Caco-2 (cell line): ENCODE measurements around the gene ENOSF1. TPM values are rescaled to one million over a fixed set of nuclear protein-coding genes. Genes with fewer than 3 reads are reported as not detected.
A peak's percentile ranks its signal among the peaks of the same experiment; 100 is the strongest.

Source experiments
- BruUV-seq: library from RNA; stranded (reverse); fragments of 400-500 nt; replicated peaks from 2 replicates; lab custom pipeline; 2021; lab: Mats Ljungman, UMichigan
- CTCF ChIA-PET: fragments of 300-600 bp; sonication (Branson Sonifier 250); formaldehyde crosslinking; loops from one replicate; lab custom pipeline; 2022; ENCODE audit warnings: antibody characterized with exemption; lab: Charles Lee
- POLR2A ChIA-PET: fragments of 300-600 bp; sonication (Branson Sonifier 250); formaldehyde crosslinking; loops from one replicate; lab custom pipeline; 2022; ENCODE audit warnings: antibody characterized with exemption; lab: Charles Lee
- DNase-seq, 2 experiments: peaks; one replicate each; pipeline versions ENCODE4 v3.0.0 to v3.0.0-alpha.2; 2020 to 2022
- H3K27me3 ChIP-seq: replicated peaks from 2 replicates; pipeline ENCODE4 v1.6.0; 2011; ENCODE audit warnings: low read length; ENCODE audit not compliant: control insufficient read depth, insufficient read depth
- H3K36me3 ChIP-seq: 2 replicates; pipeline ENCODE4 v1.5.1; 2011; ENCODE audit warnings: low read length; ENCODE audit not compliant: control insufficient read depth, insufficient read depth
- H3K4me1 ChIP-seq: fragments of 250-450 bp; sonication (Bioruptor Pico); 2 replicates; pipeline ENCODE4 v1.5.1; 2020; ENCODE audit warnings: mild to moderate bottlenecking
- H3K4me3 ChIP-seq: 2 replicates; pipeline ENCODE4 v1.5.1; 2011; ENCODE audit warnings: low read depth, mild to moderate bottlenecking, control low read depth, low read length
- H3K9me3 ChIP-seq: fragments of 250-450 bp; sonication (Bioruptor Pico); 2 replicates; pipeline ENCODE4 v1.5.1; 2020; ENCODE audit warnings: mild to moderate bottlenecking, moderate library complexity
- H3K27ac Mint-ChIP-seq: one replicate; pipeline ENCODE4 v1.8.0; 2022; ENCODE audit warnings: mixed read lengths; ENCODE audit not compliant: unreplicated experiment
- H3K27me3 Mint-ChIP-seq: one replicate; pipeline ENCODE4 v1.8.0; 2022; ENCODE audit warnings: mixed read lengths; ENCODE audit not compliant: insufficient read depth, unreplicated experiment
- H3K36me3 Mint-ChIP-seq: one replicate; pipeline ENCODE4 v1.8.0; 2022; ENCODE audit warnings: mild to moderate bottlenecking, mixed read lengths; ENCODE audit not compliant: insufficient read depth, unreplicated experiment
- H3K4me1 Mint-ChIP-seq: one replicate; pipeline ENCODE4 v1.8.0; 2022; ENCODE audit warnings: low read depth, mixed read lengths; ENCODE audit not compliant: unreplicated experiment
- H3K4me3 Mint-ChIP-seq: one replicate; pipeline ENCODE4 v1.8.0; 2022; ENCODE audit warnings: mild to moderate bottlenecking, moderate library complexity, mixed read lengths; ENCODE audit not compliant: unreplicated experiment
- H3K9me3 Mint-ChIP-seq: one replicate; pipeline ENCODE4 v1.8.0; 2022; ENCODE audit warnings: mixed read lengths; ENCODE audit not compliant: unreplicated experiment
- CTCF ChIP-seq, 2 experiments: fragments of 200-600 bp in 1 of 2; IDR thresholded peaks; 1 replicate in 1 of 2; 2 replicates in 1 of 2; pipeline versions ENCODE4 v1.5.1 to v1.8.0; 2011 to 2022; ENCODE audit warnings: antibody characterized with exemption in 1 of 2, control low read depth in 1 of 2, inconsistent platforms in 1 of 2, low read depth in 1 of 2, low read length in 1 of 2, mild to moderate bottlenecking in 1 of 2, moderate library complexity in 1 of 2; ENCODE audit not compliant: insufficient read depth in 1 of 2, severe bottlenecking in 1 of 2, unreplicated experiment in 1 of 2
- intact Hi-C: fragments of 100-400 bp; cut with micrococcal nuclease; formaldehyde crosslinking; loops from one replicate; pipeline ENCODE4 v1.10.0; 2022; ENCODE audit not compliant: unreplicated experiment
- total RNA-seq: library from RNA; stranded (reverse); gene quantifications from 2 replicates; pipeline ENCODE4 v1.2.3, GENCODE V29; 2022

The ENOSF1 gene
- total RNA-seq, 1 experiment from 2014 or later, result 114 TPM

GRCh38 chr18:666628-667027 lies 45.8 kb downstream of the ENOSF1 start:
- TF ChIP-seq CTCF (IDR thresholded peaks at IDR 0.05; ENCODE audit: insufficient read depth in 1 of 2, low read depth in 1 of 2, low read length in 1 of 2, severe bottlenecking in 1 of 2, unreplicated experiment in 1 of 2), result no peak
- POLR2A ChIA-PET, result no interaction called here
- CTCF ChIA-PET, result interaction anchor here (1.0 kb wide), 1 partner anchor 173 kb away, joined by 5 read pairs; no protein-coding TSS in a partner anchor
- Histone ChIP-seq H3K27me3 (no peaks in the 10 kb centered on the region), H3K4me3 (no peak overlapping the region), H3K36me3 (peaks cover 4% of the 10 kb centered on the region), H3K9me3 (0 out of 2 replicates have a peak, but pooled peaks cover 3% of the 10 kb centered on the region), H3K4me1 (no peaks in the 10 kb centered on the region; the same call in 1 of the 2 replicates)
- BruUV-seq, result no TSS peak
- no peak for DNase-seq
- Mint-ChIP-seq H3K4me3 (peak overlapping the region; percentile 6), H3K9me3 (peaks cover 12% of the 10 kb centered on the region), H3K36me3 (peaks cover 72% of the 10 kb centered on the region), H3K4me1 (peaks cover 19% of the 10 kb centered on the region), H3K27ac (no peak overlapping the region), H3K27me3 (peaks cover 3% of the 10 kb centered on the region)
- intact Hi-C loops, result no loop called here

GRCh38 chr18:666177-666576 lies 46.3 kb downstream of the ENOSF1 start:
- H3K9me3 ChIP-seq, result peaks cover 6% of the 10 kb centered on the region; the same call in 1 of the 2 replicates
- POLR2A ChIA-PET, result no interaction called here
- TF ChIP-seq CTCF (IDR thresholded peaks at IDR 0.05; ENCODE audit: insufficient read depth in 1 of 2, low read depth in 1 of 2, low read length in 1 of 2, severe bottlenecking in 1 of 2, unreplicated experiment in 1 of 2), result peak in 1 of 2 experiments; percentile 47
- CTCF ChIA-PET, result interaction anchor here (1.0 kb wide), 1 partner anchor 173 kb away, joined by 5 read pairs; no protein-coding TSS in a partner anchor
- Mint-ChIP-seq H3K9me3 (peaks cover 16% of the 10 kb centered on the region), H3K4me1 (peaks cover 19% of the 10 kb centered on the region), H3K27me3 (peaks cover 3% of the 10 kb centered on the region), H3K27ac (no peak overlapping the region), H3K36me3 (peaks cover 72% of the 10 kb centered on the region), H3K4me3 (no peak overlapping the region)
- no TSS peak for BruUV-seq
- H3K27me3 ChIP-seq, result no peaks in the 10 kb centered on the region
- peaks cover 7% of the 10 kb centered on the region for H3K36me3 ChIP-seq
- no peaks in the 10 kb centered on the region; the same call in 1 of the 2 replicates for H3K4me1 ChIP-seq
- no peak overlapping the region for H3K4me3 ChIP-seq
- intact Hi-C loops, result no loop called here
- peak in 1 of 2 experiments; percentile 46 for DNase-seq

GRCh38 chr18:662197-662596 lies 50.2 kb downstream of the ENOSF1 start:
- POLR2A ChIA-PET, result no interaction called here

More at GRCh38 chr18:662197-662596, 50.2 kb downstream of the ENOSF1 start:
- no peak for TF ChIP-seq CTCF (IDR thresholded peaks at IDR 0.05; ENCODE audit: insufficient read depth in 1 of 2, low read depth in 1 of 2, low read length in 1 of 2, severe bottlenecking in 1 of 2, unreplicated experiment in 1 of 2)
- Mint-ChIP-seq H3K36me3 (peaks cover 70% of the 10 kb centered on the region), H3K27ac (no peak overlapping the region), H3K4me3 (no peak overlapping the region), H3K27me3 (peaks cover 3% of the 10 kb centered on the region), H3K9me3 (peaks cover 20% of the 10 kb centered on the region), H3K4me1 (peaks cover 7% of the 10 kb centered on the region)
- no peak for DNase-seq
- no TSS peak for BruUV-seq
- H3K9me3 ChIP-seq, result peaks cover 6% of the 10 kb centered on the region; the same call in 1 of the 2 replicates
- H3K36me3 ChIP-seq, result peaks cover 12% of the 10 kb centered on the region
- intact Hi-C loops, result no loop called here
- H3K27me3 ChIP-seq, result no peaks in the 10 kb centered on the region
- CTCF ChIA-PET, result no interaction called here
- no peaks in the 10 kb centered on the region for H3K4me1 ChIP-seq
- H3K4me3 ChIP-seq, result no peak overlapping the region
